ENCODE measurements around the gene SERPINA12. TPM values are rescaled to one million over a fixed set of nuclear protein-coding genes. Genes with fewer than 3 reads are reported as not detected.

SERPINA12 gene
- total and polyA plus RNA-seq, 5 donors, result not detected

- peak in 1 of 3 donors; percentile 36 for DNase-seq
- Histone ChIP-seq H3K4me3 (ENCODE audit: low read length) (no peak overlapping the region), H3K4me1 (ENCODE audit: control insufficient read depth, insufficient read depth, low read length) (no peaks in the 10 kb centered on the region), H3K27me3 (ENCODE audit: control insufficient read depth, insufficient read depth) (no peaks in the 10 kb centered on the region), H3K9me3 (ENCODE audit: control insufficient read depth, low read length) (no peaks in the 10 kb centered on the region), H3K27ac (ENCODE audit: low read length) (no peak overlapping the region)
- ATAC-seq, result no peak
- intact Hi-C loops (cut with DNase I), result no loop called here
- 81% methylated on average over 14 of the region's 14 CpGs for WGBS
These were observed 61.0 kb downstream of the SERPINA12 start for GRCh38 chr14:94448071-94448808.

GRCh38 chr14:94447206-94447605, 62.1 kb downstream of the SERPINA12 start:
- intact Hi-C loops (cut with DNase I), result no loop called here
- H3K4me1 ChIP-seq (ENCODE audit: control insufficient read depth, insufficient read depth, low read length), result no peaks in the 10 kb centered on the region
- H3K27me3 ChIP-seq (ENCODE audit: control insufficient read depth, insufficient read depth), result no peaks in the 10 kb centered on the region
- no peak overlapping the region for H3K4me3 ChIP-seq (ENCODE audit: low read length)
- WGBS, result 59% methylated on average over 3 of the region's 3 CpGs
- H3K27ac ChIP-seq (ENCODE audit: low read length), result no peak overlapping the region
- no peak for DNase-seq
- H3K9me3 ChIP-seq (ENCODE audit: control insufficient read depth, low read length), result no peaks in the 10 kb centered on the region
- ATAC-seq, result no peak

GRCh38 chr14:94446126-94446525, 63.1 kb downstream of the SERPINA12 start:
- no peaks in the 10 kb centered on the region for H3K27me3 ChIP-seq (ENCODE audit: control insufficient read depth, insufficient read depth)
- intact Hi-C loops (cut with DNase I), result no loop called here
- WGBS, result 68% methylated on average over 4 of the region's 4 CpGs
- ATAC-seq (no peak), DNase-seq (no peak)
- H3K27ac ChIP-seq (ENCODE audit: low read length), result no peak overlapping the region
- no peak overlapping the region for H3K4me3 ChIP-seq (ENCODE audit: low read length)
- no peaks in the 10 kb centered on the region for H3K9me3 ChIP-seq (ENCODE audit: control insufficient read depth, low read length)
- no peaks in the 10 kb centered on the region for H3K4me1 ChIP-seq (ENCODE audit: control insufficient read depth, insufficient read depth, low read length)

GRCh38 chr14:94445003-94445402, 64.3 kb downstream of the SERPINA12 start:
- no peak overlapping the region for H3K4me3 ChIP-seq (ENCODE audit: low read length)
- ATAC-seq (no peak), DNase-seq (no peak)
- H3K27ac ChIP-seq (ENCODE audit: low read length), result no peak overlapping the region
- H3K27me3 ChIP-seq (ENCODE audit: control insufficient read depth, insufficient read depth), result no peaks in the 10 kb centered on the region
- intact Hi-C loops (cut with DNase I), result no loop called here
- 61% methylated on average over 1 of the region's 1 CpG for WGBS
- H3K9me3 ChIP-seq (ENCODE audit: control insufficient read depth, low read length), result no peaks in the 10 kb centered on the region
- no peaks in the 10 kb centered on the region for H3K4me1 ChIP-seq (ENCODE audit: control insufficient read depth, insufficient read depth, low read length)

GRCh38 chr14:94441531-94442205, 67.6 kb downstream of the SERPINA12 start:
- Histone ChIP-seq H3K4me3 (ENCODE audit: low read length) (no peak overlapping the region), H3K27ac (ENCODE audit: low read length) (no peak overlapping the region), H3K9me3 (ENCODE audit: control insufficient read depth, low read length) (no peaks in the 10 kb centered on the region), H3K4me1 (ENCODE audit: control insufficient read depth, insufficient read depth, low read length) (no peaks in the 10 kb centered on the region), H3K27me3 (ENCODE audit: control insufficient read depth, insufficient read depth) (no peaks in the 10 kb centered on the region)
- no peak for ATAC-seq
- DNase-seq, result no peak
- intact Hi-C loops (cut with DNase I), result no loop called here
- WGBS, result 92% methylated on average over 12 of the region's 12 CpGs

GRCh38 chr14:94441130-94441529, 68.1 kb downstream of the SERPINA12 start:
- ATAC-seq, result no peak
- Histone ChIP-seq H3K27me3 (ENCODE audit: control insufficient read depth, insufficient read depth) (no peaks in the 10 kb centered on the region), H3K4me3 (ENCODE audit: low read length) (no peak overlapping the region), H3K9me3 (ENCODE audit: control insufficient read depth, low read length) (no peaks in the 10 kb centered on the region), H3K4me1 (ENCODE audit: control insufficient read depth, insufficient read depth, low read length) (no peaks in the 10 kb centered on the region), H3K27ac (ENCODE audit: low read length) (no peak overlapping the region)
- no peak for DNase-seq
- 83% methylated on average over 4 of the region's 4 CpGs for WGBS
- intact Hi-C loops (cut with DNase I), result no loop called here

GRCh38 chr14:94439453-94440057, 69.7 kb downstream of the SERPINA12 start:
- DNase-seq (no peak), ATAC-seq (no peak)
- no peak overlapping the region for H3K27ac ChIP-seq (ENCODE audit: low read length)
- no peaks in the 10 kb centered on the region for H3K27me3 ChIP-seq (ENCODE audit: control insufficient read depth, insufficient read depth)
- H3K4me3 ChIP-seq (ENCODE audit: low read length), result no peak overlapping the region
- intact Hi-C loops (cut with DNase I), result no loop called here
- WGBS, result 64% methylated on average over 5 of the region's 5 CpGs
- no peaks in the 10 kb centered on the region for H3K9me3 ChIP-seq (ENCODE audit: control insufficient read depth, low read length)
- H3K4me1 ChIP-seq (ENCODE audit: control insufficient read depth, insufficient read depth, low read length), result no peaks in the 10 kb centered on the region

Other genes with a start within 250 kb of the SERPINA12 start
- gene SERPINA10, start 216.2 kb downstream of the SERPINA12 start, total RNA-seq, result not detected
- gene SERPINA10, start 216.2 kb downstream of the SERPINA12 start, polyA plus RNA-seq, result not detected
- not detected for gene SERPINA6, start 186.1 kb downstream of the SERPINA12 start, total RNA-seq
- gene SERPINA6, start 186.1 kb downstream of the SERPINA12 start, polyA plus RNA-seq, result not detected
- gene SERPINA2, start 142.8 kb downstream of the SERPINA12 start, total RNA-seq, result not detected
- gene SERPINA2, start 142.8 kb downstream of the SERPINA12 start, polyA plus RNA-seq, result not detected
- gene SERPINA1, start 120.9 kb downstream of the SERPINA12 start, total RNA-seq, result 10 to 100 TPM in 1 of 4 donors, 1 to 10 TPM in 3; 3.1 to 10.3 (median 8.4) TPM
- 2.0 TPM for gene SERPINA1, start 120.9 kb downstream of the SERPINA12 start, polyA plus RNA-seq
- not detected for gene SERPINA11, start 56.7 kb downstream of the SERPINA12 start, total RNA-seq
- gene SERPINA11, start 56.7 kb downstream of the SERPINA12 start, polyA plus RNA-seq, result not detected
- gene SERPINA9, start 33.3 kb downstream of the SERPINA12 start, total RNA-seq, result not detected
- not detected for gene SERPINA9, start 33.3 kb downstream of the SERPINA12 start, polyA plus RNA-seq
- not detected for gene SERPINA4, start 52.0 kb upstream of the SERPINA12 start, total RNA-seq
- gene SERPINA4, start 52.0 kb upstream of the SERPINA12 start, polyA plus RNA-seq, result not detected
- gene SERPINA5, start 72.0 kb upstream of the SERPINA12 start, total RNA-seq, result 10 to 100 TPM in 3 of 4 donors, 1 to 10 TPM in 1; 4.6 to 14.4 (median 13.9) TPM
- gene SERPINA5, start 72.0 kb upstream of the SERPINA12 start, polyA plus RNA-seq, result 13.2 TPM
- gene SERPINA3, start 102.9 kb upstream of the SERPINA12 start, total RNA-seq, result 100 to 1,000 TPM in 3 of 4 donors, 10 to 100 TPM in 1; 56.4 to 390 (median 216) TPM
- 114 TPM for gene SERPINA3, start 102.9 kb upstream of the SERPINA12 start, polyA plus RNA-seq